ENCODE results near the gene PAFAH1B2.

PAFAH1B2 gene

GRCh38 chr11:117188620-117189081, 44.6 kb downstream of the PAFAH1B2 start:
- no peak for DNase-seq (ENCODE audit: low read depth, low spot score)

- DNase-seq (ENCODE audit: low read depth, low spot score), result no peak
Observed at GRCh38 chr11:117189191-117189940, 45.3 kb downstream of the PAFAH1B2 start.

GRCh38 chr11:117189941-117190544, 46.0 kb downstream of the PAFAH1B2 start:
- no peak for DNase-seq (ENCODE audit: low read depth, low spot score)

DNA sequence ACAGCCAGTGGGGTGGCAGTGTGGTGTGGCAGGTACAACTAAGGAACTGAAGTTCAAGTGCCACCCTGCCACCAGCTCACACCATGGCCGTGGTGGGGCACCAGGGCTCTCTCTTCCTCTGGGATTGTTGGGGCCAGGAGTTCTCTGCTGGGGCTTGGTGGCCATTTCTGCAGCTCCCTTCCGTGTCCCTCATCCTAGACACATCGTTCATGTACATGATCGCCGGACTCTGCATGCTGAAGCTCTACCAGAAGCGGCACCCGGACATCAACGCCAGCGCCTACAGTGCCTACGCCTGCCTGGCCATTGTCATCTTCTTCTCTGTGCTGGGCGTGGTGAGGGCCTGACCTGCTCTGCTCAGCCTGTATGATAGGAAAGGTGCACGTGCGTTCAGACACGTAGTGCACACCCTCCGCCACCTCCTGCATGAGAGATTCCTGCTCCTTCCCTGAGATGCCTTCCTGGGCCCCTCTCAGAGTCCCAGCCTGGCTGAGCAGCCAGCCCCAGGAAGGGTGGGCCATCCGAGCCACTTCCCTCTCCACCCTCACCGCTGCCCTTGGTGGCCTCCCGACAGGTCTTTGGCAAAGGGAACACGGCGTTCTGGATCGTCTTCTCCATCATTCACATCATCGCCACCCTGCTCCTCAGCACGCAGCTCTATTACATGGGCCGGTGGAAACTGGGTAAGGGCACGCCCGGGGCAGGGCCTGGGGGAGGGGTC, 47.8 kb downstream of the PAFAH1B2 start:
- DNase-seq (ENCODE audit: low read depth, low spot score), result no peak

- DNase-seq (ENCODE audit: low read depth, low spot score), result no peak
Observed at GRCh38 chr11:117192401-117192875, 48.4 kb downstream of the PAFAH1B2 start.

- DNase-seq (ENCODE audit: low read depth, low spot score), result no peak
Observed at GRCh38 chr11:117193130-117194020, 49.3 kb downstream of the PAFAH1B2 start.

DNA sequence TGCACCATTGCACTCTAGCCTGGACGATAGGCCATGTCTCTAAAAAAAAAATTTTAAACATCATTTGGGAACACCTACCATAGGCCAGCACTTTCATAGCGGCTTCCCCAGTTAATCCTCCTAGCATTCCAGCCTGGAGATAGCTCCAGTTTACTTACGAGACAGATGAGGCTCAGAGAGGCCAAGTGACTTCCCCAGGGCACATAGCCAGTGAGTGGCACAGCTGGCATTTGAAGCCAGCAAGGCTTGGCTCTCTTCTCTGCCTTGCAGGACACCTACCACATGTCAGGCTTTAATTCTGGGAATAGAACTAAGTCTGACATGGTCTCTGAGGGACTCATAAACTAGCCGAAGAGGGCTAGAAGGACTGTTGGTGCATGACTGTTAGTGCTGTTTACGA, 50.2 kb downstream of the PAFAH1B2 start:
- no peak for DNase-seq (ENCODE audit: low read depth, low spot score)

DNA sequence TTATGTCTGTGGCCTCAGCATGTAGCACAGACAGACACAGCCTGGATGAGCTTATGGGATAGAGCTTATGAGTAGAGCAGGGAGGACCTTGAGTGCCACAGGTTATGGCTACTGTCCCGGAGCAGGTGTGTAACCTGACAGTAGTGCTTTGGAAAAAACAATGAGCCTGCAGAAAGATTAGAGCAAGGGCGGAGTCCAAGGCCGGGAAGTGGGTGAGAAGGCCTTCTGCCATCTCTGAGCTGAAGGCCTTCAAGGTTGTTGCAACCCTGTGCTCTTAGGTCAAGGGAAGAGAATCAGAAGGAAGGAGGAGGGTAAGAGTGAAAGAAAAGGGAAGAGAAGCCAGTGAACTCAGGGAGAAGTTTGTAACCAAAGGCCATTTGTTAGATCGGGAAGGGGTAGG, 51.2 kb downstream of the PAFAH1B2 start:
- DNase-seq (ENCODE audit: low read depth, low spot score), result no peak

DNA sequence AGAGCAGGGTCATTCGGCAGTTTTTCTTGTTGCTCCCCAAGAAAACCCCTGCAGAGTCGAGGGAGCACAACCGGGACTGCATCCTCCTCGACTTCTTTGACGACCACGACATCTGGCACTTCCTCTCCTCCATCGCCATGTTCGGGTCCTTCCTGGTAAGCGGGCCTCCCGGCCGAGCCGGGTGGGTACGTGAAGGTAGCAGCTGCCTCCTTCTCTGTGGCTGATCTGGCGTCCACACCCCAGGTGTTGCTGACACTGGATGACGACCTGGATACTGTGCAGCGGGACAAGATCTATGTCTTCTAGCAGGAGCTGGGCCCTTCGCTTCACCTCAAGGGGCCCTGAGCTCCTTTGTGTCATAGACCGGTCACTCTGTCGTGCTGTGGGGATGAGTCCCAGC, 51.7 kb downstream of the PAFAH1B2 start:
- DNase-seq (ENCODE audit: low read depth, low spot score), result no peak

GRCh38 chr11:117197006-117197405, 52.9 kb downstream of the PAFAH1B2 start:
- no peak for DNase-seq (ENCODE audit: low read depth, low spot score)

- no peak for DNase-seq (ENCODE audit: low read depth, low spot score)
Observed at GRCh38 chr11:117197516-117198456, 53.7 kb downstream of the PAFAH1B2 start.

GRCh38 chr11:117198613-117199012, 54.5 kb downstream of the PAFAH1B2 start:
- DNase-seq (ENCODE audit: low read depth, low spot score), result no peak

GRCh38 chr11:117199053-117199915, 55.2 kb downstream of the PAFAH1B2 start, which contains the start of gene TAGLN:
Gene TAGLN, plus strand, starts transcription at chr11:117199370. Its CDS starts 3,644 bp downstream, at chr11:117203014.
- peak; percentile 54 for DNase-seq (ENCODE audit: low read depth, low spot score)

- no peak for DNase-seq (ENCODE audit: low read depth, low spot score)
Observed at GRCh38 chr11:117199916-117200812, 56.1 kb downstream of the PAFAH1B2 start.

DNA sequence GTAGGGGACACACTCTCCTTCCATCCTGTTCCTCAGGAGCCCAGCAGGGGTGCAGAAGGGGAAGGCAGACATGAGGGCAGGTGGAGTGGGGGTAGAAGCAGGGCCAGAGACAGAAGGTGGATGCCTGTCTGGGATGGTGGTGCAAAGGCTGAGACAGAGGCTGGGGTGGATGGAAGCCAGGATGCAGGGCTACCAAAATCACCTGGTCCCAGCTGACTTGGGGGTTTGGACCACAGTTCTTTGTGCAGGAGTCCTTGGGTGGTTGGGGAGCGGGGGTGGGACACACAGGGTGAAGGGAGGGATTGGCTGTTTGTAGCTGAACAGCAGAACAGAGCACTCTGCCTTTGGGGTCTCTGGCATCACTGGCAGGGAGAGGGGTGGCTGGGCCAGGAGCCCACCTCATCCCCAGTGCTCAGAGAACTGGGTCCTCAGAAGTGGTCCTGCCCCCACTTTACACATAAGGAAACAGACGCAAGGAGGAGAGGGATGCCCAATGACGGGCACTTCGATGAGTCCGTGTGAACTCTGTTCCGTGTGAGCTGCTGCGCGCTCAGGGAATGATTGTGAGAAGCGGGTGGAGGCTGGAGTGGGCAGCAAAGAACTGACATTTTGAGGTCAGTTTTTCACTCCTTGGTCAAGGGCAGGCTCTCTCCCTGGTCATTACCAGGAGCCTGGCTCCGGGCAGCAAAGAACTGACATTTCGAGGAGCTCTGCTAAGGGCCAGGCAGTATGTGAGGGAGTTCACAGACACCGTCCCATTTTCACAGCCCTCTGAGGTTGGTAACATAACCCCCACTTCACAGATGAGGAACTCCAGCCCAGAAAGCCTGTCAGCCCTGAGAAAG, 56.9 kb downstream of the PAFAH1B2 start:
- DNase-seq (ENCODE audit: low read depth, low spot score), result no peak

GRCh38 chr11:117201658-117202305, 57.7 kb downstream of the PAFAH1B2 start:
- no peak for DNase-seq (ENCODE audit: low read depth, low spot score)
